Gastrocnemius medialis (tissue), 4 donors: Measurements from ENCODE around the gene GABRG3.

Source experiments
- POLR2A ChIP-seq, 2 donors: fragments of 450-650 bp; IDR thresholded peaks; one replicate each; pipeline ENCODE4 v1.6.1; 2017; ENCODE audit warnings: antibody characterized with exemption in 2 of 2, mild to moderate bottlenecking in 2 of 2, moderate library complexity in 2 of 2
- TF ChIP-seq, protein P1 (sequence below), 5 experiments: fragments of 450-650 bp in 3 of 5; fragments of 200-600 bp in 2 of 5; sonication (generic) in 2 of 5; IDR thresholded peaks in 4 of 5; conservative IDR thresholded peaks in 1 of 5; 1 replicate in 4 of 5; 2 replicates in 1 of 5; pipeline ENCODE4 v1.5.1; 2016 to 2019; ENCODE audit warnings: antibody characterized with exemption in 5 of 5, mild to moderate bottlenecking in 3 of 5, moderate library complexity in 3 of 5

DNA sequence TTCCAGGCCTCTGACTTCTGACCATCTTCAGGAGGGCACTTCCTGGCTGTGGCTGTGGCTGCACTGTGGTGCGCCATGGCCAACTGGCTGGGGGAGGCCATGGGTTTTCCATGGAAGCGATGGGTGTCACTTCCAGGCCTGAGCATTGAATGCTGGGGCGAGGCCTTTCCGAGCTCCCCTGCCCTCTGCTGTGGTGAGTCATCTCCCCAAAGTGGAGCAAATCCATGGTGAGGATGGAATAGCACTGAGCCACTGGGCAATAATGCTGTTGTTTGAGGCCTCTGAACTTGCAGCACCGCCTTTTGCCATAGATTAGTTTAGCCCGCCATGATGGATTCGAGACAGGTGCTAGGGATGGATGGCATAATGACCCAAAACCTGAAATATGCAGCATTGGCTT is 155.5 kb downstream of the GABRG3 start:
- TF ChIP-seq, protein P1, sequence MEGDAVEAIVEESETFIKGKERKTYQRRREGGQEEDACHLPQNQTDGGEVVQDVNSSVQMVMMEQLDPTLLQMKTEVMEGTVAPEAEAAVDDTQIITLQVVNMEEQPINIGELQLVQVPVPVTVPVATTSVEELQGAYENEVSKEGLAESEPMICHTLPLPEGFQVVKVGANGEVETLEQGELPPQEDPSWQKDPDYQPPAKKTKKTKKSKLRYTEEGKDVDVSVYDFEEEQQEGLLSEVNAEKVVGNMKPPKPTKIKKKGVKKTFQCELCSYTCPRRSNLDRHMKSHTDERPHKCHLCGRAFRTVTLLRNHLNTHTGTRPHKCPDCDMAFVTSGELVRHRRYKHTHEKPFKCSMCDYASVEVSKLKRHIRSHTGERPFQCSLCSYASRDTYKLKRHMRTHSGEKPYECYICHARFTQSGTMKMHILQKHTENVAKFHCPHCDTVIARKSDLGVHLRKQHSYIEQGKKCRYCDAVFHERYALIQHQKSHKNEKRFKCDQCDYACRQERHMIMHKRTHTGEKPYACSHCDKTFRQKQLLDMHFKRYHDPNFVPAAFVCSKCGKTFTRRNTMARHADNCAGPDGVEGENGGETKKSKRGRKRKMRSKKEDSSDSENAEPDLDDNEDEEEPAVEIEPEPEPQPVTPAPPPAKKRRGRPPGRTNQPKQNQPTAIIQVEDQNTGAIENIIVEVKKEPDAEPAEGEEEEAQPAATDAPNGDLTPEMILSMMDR (IDR thresholded peaks at IDR 0.05 in 4 of 5, conservative IDR thresholded peaks at IDR 0.05 in 1 of 5), result no peak
- TF ChIP-seq POLR2A (IDR thresholded peaks at IDR 0.05), result no peak
